Stimulated activated naive CD4-positive, alpha-beta T cell treated with Interleukin-2 at 50 U/mL for 16 hours (primary cell): ENCODE data around the gene ZNF519.
A peak's percentile ranks its signal among the peaks of the same experiment; 100 is the strongest.
"Not testable (repeated sequence)": the region's sequence is repeated elsewhere in the genome, so short reads cannot be mapped to it uniquely, and the experiment has no call there.

Source experiments
- DNase-seq: peaks from one replicate; lab custom pipeline; 2025; lab: John Stamatoyannopoulos, UW

Gene ZNF519

DNA sequence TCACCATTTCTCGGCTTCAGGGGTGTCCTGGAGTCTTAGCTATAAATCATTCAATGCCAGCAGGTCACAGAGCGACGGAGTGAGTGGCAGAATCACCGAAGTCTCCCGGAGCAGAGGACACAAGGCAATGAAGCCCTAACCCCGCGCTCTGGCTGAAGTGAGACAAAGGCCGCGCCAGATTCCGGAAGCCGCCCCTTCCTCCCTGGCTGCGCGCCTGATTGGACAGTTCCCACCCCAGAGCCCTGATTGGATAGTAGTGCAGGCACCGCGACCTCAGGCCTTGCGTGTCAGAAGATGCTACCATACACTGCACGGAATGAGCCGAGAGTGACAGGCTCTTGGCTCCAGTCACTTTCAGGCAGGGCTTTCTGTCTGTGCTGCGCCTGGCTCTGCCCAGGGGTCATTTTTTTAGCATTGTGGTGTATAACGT lies at the start of gene ZNF519:
Gene ZNF519, minus strand, starts transcription at position 165 of the 430 bp plus-strand sequence. Its CDS starts 158 bp downstream, at position 7.
- DNase-seq = peak; percentile 89

DNA sequence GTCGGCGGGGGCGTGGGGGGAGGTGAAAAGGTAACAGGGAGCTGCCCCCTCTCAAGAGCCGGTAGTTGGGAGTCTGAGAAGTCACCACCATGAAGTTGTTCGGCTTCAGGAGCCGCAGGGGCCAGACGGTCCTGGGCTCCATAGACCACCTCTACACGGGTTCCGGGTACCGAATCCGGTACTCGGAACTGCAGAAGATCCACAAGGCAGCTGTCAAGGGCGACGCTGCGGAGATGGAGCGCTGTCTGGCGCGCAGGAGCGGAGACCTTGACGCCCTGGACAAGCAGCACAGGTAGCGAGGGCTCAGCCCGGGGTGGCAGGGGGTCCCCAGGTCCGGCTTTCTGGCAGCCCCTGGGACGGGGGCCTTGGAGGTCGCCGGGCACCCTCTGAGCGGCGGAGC lies 47.1 kb upstream of the ZNF519 start:
- DNase-seq = no peak

DNA sequence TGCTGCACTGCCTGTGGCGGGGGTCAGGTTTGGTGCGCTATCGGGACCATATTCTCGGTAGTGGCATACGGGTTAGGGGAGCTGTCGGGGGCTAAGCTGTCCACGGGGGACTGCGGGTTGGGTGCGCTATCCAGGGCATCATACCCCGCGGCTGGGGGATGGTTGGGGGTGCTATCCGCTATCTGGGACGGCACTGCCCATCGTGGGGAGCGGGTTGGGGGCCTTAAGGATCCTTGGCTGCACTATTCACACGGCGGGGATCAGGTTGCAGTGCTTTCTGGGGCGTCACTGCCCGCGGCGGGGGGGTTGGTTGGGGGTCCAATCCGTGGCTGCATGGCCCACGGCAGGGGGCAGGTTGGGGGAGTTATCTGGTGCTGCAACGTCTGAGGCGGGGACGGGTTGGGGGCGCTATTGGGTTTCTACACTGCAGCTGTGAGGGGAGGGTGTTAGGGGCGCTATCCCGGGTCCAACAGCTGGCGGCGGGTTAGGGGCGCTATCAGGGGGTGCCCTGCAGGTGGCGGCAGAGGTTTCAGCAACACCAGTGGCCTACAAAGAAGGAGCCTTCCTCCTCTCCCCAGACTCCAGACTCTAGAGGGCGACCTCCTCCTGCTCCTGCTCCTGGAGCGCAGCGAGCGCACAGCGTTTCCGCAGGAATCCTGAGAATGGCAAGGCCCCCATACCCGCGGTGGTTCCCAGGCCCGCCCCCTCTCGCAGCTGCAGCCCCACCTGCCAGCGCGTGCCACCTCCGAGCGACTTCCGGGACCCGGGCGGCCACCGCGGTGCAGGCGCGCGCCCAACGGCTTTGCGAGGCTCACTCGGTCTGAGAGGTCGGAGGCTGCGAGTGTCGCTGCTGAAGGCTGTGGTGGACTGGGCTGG lies 46.3 kb upstream of the ZNF519 start:
- DNase-seq = peak; percentile 74

DNA sequence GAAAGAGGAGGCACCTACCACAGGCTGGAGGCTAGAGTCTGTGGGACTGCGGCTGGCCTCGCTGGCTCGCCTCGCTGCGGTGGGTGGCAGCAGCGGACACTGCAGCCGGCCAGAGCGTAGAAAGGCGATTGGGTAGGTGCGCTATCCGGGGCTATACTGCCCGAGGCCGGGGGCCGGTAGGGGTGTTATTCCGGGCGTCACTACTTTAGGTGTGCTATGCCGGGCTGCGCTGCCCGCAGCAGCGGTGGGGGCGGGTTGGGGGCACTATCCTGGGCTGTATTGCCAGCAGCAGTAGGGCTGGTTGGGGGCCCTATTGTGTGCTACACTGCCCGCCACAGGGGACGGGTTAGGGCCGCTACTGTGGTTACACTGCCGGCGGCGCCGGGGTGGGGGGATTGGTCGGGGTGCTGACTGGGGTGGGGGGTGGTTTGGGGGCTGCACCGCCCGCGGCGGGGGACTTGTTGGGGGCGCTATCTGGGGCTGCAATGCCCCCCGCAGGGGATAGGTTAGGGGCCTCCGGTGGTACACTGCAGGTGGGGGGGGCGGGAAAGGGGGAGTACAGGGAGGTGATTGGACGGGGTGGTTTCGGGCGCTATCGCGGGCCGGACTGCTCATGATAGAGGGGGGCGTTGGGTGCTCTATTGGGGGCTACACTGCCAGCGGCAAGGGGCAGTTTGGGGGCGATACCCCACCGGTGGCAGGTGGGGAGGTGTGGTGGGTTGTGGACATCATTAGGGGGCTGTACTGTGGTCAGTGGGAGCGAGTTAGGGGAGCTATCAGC lies 45.5 kb upstream of the ZNF519 start:
- not testable (repeated sequence) for DNase-seq

DNA sequence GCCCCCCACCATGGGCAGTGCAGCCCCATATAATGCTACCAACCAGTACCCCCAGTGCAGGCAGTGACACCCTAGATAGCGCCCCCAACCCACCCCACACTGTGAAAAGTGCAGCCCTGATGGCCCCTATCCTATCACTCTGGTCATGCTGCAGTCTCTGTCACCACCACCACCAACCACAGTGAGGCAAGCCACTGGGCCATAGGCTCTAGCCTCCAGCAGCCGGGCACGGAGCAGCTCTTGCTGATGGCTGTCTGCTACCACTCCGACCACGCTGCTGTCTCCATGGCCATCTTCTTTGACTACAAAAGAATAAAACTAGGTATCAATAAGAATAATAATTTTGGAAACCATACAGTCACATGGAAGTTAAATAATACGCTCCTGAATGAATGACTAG lies 43.2 kb upstream of the ZNF519 start:
- DNase-seq = not testable (repeated sequence)

DNA sequence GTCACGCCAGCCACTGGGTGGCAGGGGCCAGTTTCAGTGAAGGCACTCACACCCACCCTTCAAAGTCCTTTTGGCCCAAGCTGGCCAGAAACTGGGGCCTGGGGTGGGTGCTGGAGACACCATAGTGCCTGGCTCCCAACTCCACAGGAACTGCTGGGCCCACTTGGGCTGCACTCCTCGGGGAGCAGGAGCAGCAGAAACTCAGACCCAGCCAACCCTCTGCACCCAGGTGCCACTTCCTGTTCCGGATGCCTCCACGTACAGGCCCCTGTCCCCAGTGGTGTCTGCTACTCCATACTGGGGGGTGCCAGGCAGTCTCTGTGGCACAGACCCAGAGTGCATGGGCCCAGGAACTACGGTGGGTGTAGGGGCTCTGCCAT lies 42.5 kb upstream of the ZNF519 start:
- no peak for DNase-seq

DNA sequence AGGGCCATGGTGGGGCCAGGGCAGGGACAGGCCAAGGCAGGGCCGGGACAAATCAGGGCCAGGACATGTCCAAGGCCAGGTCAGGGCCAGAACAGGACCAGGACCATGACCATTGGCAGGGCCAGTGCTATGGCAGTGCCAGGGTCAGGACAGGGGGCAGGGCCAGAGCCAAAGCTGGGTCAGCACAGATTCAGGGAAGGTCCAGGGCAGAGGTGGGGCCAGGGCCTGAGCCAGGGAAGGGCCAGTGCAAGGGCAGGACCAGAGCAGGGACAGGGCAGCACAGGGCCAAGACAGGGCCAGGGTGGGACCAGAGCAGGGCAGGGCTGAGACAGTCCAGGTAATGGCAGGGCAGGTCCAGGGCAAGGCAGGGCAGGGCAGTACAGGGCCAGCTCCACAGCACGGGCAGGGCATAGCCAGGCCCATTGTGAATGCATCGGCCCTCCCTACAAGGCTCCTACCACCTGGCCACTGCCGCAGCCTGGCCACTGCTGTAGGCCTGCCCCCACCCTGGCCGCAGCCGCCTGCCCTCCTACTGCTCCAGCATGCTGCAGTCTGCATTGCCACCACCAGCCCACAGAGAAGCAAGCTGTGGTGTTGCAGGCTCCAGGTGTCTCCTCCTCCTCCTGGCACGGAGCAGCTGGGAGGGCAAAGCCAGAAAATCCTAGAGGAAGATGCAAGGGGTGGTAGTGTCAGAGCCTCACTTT lies 41.9 kb upstream of the ZNF519 start:
- not testable (repeated sequence) for DNase-seq

DNA sequence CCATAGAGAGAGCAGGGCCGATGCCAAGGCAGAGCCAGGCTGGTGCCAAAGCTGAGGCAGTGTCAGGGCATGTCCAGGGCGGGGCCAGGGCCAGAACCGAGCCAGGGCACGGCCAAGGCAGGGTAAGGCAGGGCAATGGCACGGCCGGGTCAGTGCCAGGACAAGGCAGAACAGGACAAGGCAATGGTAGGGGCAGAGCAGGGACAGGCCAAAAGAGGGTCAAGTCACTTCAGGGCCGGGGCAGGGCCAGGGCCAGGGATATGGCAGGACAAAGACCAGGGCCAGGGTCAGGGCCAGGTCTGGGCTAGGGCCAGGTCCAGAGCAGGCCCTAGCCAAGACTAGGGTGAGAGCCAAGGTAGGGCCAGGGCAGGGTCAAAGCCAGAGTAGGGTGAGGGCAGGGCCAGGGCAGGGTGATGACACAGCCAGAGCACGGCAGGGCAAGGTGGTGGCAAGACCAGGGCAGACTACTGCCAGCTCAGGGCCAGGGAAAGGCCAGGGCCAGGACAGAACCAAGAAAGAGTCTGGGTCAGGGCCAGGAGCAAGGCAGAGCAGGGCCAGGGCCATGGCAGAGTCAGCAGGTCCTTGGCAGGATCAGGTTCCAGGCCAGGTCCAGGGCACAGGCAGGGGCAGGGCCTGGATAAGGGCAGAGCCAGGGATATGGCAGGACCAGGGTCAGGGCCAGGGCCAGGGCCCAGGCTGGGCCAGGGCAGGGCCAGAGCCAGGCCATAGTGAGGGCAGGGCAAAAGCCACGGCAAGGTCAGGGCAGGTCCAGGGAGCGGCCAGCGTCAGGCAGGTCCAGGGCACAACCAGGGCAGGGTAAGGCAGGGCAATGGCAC lies 41.1 kb upstream of the ZNF519 start:
- not testable (repeated sequence) for DNase-seq

DNA sequence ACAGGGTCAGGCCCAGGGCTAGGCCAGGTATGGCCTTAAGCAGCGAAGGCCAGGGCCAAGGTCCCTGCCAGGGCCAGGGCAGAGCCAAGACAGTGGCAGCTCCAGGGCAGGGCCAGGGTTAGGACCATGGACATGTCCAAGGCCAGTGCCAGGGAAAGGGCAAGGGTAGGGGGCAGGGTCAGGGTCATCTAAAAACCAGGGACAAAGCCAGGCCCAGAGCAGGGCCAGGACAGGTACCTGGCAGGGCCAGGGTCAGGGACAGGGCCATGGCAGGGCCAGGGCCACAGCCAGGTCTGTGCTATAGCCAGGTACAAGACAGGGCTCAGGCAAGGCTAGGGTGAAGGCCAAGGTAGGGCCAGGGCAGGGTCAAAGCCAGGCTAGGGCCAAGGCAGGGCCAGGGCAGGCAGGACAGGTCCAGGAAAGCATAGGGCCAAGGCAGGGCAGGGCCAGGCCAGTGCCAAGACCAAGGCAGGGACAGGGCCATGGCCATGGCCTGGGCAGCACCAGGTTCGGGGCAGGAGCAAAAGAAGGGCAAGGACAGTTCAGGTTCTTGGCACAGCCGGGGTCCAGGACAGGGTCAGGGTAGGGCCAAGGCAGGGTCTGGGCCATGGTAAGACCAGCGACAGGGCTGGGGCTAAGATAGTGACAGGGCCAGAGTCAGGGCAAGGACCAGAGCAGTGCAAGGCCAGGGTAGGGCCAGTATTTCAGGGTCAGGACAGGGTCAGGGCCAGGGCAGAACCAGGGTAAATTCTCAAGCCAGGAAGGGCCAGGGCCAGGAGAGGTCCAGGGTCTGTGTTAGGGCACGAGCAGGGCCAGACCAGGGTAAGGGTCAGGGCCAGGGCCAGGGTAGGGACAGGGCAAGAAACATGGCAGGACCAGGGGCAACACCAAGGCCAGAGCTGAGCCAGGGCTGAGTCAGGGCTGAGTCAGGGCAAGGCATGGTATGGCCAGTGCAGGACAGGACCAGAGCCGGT lies 40.2 kb upstream of the ZNF519 start:
- DNase-seq = not testable (repeated sequence)

DNA sequence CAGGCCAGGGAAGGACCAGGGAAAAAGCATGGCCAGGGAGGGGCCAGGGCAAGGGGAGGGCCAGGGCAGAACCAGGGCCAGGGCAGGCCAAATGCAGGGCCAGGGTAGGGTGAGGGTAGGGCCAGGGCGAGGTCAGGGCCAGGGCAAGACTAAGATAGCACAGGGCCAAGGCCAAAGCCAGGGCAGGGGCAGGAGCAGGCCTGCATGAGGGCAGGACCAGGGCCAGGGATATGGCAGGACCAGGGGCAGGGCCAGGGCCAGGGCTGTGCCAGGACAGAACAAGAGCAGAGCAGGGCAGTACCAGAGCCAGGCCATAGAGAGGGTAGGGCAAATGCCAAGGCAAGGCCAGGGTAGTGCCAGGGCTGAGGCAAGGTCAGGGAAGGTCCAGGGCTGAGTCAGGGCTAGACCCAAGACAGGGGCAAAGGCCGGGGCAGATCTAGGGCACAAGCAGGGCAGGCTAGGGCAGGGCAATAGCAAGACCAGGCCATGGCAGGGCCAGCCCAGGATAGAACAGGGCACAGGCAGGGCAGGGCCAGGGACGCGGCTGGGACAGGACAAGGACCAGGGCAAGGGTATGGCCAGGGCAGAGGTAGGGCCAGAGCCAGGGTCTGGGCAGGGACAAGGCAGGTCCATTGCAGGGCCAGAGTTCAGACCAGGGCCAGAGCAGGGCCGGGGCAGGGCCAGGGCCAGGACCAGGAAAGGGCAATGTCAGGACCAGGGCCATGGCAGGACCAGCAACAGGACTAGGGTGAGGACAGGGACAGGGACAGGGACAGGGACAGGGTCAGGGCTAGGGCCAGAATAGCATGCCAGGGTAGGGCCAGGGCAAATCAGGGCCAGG lies 39.3 kb upstream of the ZNF519 start:
- DNase-seq = not testable (repeated sequence)

DNA sequence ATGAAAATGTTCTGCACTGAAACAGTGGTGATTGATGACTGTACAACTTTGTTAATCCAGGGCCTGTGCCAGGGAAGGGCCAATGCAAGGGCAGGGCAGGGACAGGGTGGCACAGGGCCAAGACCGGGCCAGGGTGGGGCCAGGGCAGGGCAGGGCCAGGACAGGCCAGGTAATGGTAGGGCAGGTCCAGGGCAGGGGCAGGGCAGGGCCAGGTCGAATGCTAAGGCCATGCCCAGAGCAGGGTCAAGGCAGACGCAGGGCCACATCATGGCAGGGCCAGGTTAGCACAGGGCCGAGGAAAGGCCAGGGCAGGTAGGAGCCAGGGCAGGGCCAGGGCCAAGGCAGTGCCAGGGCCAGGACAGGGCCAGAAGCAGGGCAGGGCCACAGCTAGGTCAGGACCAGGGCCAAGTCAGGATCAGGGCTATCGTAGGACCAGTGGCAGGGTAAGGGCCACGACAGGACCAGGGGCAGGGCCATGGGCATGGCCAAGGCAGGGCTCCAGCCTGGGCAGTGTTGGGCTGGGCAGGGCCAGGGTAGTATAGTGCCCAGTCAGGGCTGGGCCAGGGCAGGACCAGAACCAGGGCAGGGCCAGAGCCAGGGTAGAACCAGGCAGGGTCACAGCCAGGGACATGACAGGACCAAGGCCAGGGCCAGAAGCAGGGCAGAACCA lies 38.3 kb upstream of the ZNF519 start:
- DNase-seq = not testable (repeated sequence)

DNA sequence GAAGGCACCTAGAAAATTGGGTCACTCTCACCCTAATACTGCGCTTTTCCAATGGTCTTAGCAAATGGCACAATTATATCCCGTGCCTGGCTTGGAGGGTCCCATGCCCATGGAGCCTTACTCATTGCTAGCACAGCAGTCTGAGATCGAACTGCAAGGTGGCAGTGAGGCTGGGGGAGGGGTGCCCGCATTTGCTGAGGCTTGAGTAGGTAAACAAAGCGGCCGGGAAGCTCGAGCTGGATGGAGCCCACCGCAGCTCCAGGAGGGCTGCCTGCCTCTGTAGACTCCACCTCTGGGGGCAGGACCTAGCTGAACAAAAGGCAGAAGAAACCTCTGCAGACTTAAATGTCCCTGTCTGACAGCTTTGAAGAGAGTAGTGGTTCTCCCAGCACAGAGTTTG lies 30.7 kb upstream of the ZNF519 start:
- DNase-seq = not testable (repeated sequence)

DNA sequence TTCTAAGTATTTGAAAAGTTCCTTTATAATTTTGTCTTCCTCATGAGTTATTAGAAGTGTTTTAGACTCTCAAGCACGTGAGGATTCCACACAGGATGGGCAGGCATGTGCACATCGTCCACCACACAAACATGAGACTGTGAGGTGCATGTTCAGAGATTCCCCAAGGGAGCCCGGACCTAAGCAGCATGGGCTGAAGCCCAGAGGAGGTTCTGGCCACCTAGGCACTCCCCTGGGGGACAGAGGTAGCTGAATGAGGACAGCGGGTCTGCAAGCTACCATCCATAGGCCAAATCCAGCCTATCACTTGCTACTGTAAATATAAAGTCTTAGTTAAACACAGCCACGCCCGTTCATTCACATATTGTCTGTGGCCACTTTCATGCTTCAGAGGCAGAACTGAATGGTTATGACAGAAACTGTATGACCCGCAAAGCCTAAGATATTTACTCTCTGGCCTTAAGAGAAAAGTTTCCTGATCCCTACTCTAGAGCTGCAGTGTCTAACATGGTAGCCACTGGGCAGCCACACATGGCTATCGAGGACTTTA lies 19.4 kb upstream of the ZNF519 start:
- DNase-seq = not testable (repeated sequence)

DNA sequence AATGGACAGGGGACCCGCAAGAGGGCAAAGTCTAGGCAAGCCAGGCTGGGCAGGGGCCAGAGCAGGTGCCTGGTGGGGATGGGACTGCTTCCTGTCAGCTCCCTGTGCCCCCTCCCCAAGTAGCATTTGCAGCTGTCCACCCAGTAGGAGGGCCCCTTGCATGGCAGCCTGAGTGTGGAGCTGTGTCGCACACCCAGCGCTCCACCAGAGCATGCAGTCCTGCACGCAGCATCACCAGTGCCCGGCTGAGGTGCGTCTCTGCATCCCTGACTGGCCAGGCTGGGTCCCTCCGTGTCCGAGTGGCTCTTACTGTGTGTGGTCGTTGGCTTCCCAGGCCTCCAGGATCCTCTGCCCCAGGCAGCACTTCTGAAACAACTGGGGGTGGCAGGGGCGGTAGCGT lies 18.5 kb upstream of the ZNF519 start:
- DNase-seq = not testable (repeated sequence)

DNA sequence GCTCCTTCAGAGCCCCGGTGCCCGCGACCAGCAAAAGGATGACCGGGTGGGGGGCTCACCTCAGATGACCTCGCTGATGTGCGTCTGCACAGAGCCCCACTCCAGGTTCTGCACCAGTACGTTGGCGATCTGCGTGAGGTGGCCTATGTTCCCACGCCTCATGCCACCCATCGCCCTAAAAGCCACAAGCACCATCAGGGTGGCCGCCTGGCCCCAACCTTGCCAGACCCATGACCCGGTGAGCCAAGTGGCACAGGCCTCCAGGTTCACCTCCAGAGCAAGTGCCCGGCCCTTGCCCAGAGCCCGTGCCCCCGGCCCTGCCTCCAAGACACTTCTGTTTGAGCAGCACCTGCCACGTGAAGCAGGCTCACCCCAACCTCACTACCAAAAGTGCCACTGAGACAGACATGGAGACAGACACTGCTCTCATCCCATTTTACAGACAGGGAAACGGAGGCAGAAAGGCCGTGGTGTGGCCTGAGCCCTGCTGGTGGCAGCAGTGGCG lies 17.7 kb upstream of the ZNF519 start:
- DNase-seq = not testable (repeated sequence)

DNA sequence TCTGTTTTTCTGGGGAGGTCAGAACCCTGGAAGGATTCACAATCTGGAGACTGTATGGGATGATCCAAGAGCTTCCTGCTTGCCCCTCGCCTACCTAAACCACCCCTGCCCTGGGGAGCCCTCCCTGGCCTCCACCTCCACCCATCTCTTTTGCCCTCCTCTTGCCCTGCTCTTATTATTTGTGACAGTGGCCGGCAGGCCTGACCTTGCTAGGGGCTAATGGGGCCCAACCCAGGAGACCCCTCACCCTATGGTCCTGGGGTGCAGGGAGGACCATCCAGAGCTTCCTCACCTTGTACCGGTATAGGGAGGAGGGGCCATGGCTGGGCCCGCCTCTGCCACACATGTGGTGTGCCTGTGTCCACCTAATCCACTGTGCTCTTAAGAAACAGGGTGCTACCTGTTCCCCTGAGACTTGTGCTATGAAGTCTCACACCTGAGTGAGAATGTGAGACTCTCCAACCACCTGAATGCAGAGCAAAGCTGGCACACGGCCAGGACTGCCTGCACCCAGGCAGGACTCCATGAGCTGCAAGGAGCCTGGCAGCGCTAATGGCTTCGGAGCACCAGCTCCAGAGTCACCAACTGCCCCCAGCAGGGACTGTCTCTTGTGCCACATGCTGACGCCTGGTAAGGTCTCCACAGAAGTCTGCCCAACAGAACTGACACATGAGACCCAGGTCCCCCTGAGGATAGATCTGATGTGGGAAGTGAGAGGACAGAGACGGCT lies 17.1 kb upstream of the ZNF519 start:
- not testable (repeated sequence) for DNase-seq
